Body of pancreas (tissue), 4 donors: ENCODE results near the gene FUT7.

Source experiments
- POLR2A ChIP-seq, 3 donors: fragments of 450-650 bp; IDR thresholded peaks; one replicate each; pipeline ENCODE4 v1.6.1; 2016; ENCODE audit warnings: antibody characterized with exemption in 3 of 3, mild to moderate bottlenecking in 2 of 3
- TF ChIP-seq, protein P1 (sequence below), 7 experiments: fragments of 450-650 bp in 4 of 7; fragments of 200-600 bp in 3 of 7; sonication (generic) in 3 of 7; IDR thresholded peaks; one replicate each; pipeline ENCODE4 v1.5.1; 2016 to 2019; ENCODE audit warnings: antibody characterized with exemption in 7 of 7

DNA sequence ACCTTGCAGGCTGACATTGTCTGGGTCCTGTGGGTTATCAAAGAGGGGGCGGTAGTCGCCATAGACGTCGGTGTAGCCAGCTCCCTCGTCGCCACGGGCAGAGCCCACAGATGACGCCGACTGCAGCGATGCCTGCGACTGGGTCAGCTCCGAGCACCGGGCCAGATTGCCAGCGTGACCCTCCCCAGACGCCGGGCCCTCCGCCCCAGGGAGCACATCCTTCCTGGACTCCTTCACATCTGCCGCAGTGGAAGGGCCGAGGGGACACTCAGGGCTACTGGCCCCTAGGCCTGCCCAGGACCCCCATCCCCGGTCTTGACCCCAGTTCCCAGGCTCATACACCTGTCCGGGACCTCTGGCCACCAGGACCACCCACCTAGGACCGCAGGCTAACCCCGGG is 17.7 kb downstream of the FUT7 start:
- no peak for TF ChIP-seq POLR2A (IDR thresholded peaks at IDR 0.05)
- TF ChIP-seq, protein P1, sequence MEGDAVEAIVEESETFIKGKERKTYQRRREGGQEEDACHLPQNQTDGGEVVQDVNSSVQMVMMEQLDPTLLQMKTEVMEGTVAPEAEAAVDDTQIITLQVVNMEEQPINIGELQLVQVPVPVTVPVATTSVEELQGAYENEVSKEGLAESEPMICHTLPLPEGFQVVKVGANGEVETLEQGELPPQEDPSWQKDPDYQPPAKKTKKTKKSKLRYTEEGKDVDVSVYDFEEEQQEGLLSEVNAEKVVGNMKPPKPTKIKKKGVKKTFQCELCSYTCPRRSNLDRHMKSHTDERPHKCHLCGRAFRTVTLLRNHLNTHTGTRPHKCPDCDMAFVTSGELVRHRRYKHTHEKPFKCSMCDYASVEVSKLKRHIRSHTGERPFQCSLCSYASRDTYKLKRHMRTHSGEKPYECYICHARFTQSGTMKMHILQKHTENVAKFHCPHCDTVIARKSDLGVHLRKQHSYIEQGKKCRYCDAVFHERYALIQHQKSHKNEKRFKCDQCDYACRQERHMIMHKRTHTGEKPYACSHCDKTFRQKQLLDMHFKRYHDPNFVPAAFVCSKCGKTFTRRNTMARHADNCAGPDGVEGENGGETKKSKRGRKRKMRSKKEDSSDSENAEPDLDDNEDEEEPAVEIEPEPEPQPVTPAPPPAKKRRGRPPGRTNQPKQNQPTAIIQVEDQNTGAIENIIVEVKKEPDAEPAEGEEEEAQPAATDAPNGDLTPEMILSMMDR (IDR thresholded peaks at IDR 0.05): no peak
